Right renal cortex interstitium (tissue), 3 donors: Measurements from ENCODE around the gene SHANK3. TPM values are rescaled to one million over a fixed set of nuclear protein-coding genes. Genes with fewer than 3 reads are reported as not detected.

Experiments used
- DNase-seq, 3 donors: peaks; one replicate each; pipeline ENCODE4 v3.0.0-alpha.2; 2013; ENCODE audit warnings: low read depth in 3 of 3, low spot score in 2 of 3
- polyA plus RNA-seq, 3 donors: library from polyadenylated mRNA; unstranded; fragments of 120-200 nt; gene quantifications; one replicate each; pipeline ENCODE4 v1.2.1, GENCODE V29; 2013; ENCODE audit not compliant: insufficient read length in 3 of 3

The SHANK3 gene
- polyA plus RNA-seq, 3 donors: 9.1 to 13.2 (median 12.5) TPM

DNA sequence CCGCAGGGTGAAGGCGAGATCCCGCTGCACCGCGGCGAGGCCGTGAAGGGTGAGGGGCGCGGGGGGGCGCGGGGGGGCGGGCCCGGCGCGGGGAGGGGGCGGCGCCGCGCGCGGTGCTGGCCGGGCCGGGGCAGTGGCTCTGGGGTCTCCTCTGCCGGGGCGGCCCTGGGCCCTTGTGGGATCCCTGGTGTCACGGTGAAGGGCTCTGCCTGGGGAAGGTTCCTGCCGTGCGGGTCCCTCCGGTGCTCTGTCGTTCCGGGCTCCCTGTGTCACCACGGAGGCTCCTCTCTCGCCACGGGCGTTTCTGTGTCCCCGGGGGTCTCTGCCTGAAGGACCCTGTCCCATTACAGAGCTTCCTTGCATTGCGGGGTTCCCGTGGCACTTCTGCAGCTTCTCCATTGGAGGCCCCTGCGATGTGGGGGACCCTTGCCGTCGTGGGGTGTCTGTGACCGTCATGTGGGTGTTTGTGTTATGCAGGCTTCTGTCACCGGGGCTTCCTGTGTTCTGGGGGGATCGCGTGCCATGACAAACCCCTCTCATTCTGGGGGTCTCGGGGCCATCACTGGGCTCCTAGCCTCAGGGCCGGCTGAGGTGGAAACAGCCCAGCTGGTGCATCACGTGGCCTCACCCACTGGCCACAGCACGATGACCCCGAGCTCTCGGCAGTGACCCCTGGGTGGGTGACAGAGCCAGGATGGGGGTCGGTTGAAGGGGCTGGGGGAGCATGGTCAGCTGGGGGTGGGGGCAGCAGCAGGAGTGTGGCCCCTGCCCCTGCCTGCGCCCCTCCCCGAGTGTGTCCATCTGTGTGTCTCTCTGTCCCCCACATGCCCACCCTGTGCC lies 25.3 kb downstream of the SHANK3 start:
- no peak for DNase-seq

DNA sequence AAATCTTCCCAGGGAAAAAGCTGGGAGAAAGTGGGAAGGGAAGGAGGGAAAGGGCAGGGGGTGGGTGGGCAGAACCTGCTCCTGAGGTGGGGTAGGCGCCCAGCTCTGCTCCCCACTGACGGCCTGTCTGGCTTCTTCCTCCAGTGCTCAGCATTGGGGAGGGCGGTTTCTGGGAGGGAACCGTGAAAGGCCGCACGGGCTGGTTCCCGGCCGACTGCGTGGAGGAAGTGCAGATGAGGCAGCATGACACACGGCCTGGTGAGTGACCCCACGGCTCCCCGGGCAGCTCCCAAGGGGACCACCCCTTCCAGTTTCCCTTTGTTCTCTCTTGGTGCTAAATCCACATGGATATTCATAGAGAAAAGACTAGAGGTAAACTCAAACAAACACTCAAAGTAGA lies 25.9 kb downstream of the SHANK3 start:
- DNase-seq: no peak

DNA sequence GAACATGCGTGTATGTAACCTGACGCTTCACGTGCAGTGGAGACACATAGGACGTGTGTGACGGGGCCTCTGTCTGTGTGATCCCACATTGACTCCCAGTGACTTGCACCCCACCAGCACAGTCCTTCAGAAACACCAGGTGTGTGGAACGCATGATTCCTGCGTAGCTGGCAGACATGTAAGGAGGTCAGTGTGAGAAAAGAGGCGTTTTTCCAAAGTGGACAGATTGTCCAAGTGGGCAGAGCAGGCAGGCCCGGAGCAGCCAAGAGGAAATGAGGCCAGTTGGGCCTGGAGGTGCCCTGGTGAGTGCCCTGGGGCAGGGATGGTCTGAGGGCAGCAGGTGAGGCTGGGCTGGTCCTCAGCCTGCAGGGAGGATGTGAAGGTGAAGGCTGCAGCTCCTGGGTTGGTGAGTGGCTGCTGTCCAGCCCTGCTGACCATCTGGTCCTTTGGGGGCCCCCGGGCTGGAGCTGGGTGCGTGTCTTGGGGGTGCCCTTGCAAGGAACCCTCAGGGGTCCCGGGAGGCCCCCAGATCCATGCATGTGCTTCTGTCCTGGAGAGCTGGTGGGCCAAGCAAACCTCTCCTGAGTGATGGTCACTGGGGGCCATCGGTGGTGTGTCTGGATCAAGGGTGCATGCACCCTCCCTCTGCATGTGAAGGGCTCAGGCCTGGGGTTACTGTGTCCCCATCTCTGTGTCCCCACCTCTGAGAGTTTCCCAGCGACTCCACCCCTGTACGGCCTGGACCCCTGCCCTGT lies 26.6 kb downstream of the SHANK3 start:
- DNase-seq: no peak

DNA sequence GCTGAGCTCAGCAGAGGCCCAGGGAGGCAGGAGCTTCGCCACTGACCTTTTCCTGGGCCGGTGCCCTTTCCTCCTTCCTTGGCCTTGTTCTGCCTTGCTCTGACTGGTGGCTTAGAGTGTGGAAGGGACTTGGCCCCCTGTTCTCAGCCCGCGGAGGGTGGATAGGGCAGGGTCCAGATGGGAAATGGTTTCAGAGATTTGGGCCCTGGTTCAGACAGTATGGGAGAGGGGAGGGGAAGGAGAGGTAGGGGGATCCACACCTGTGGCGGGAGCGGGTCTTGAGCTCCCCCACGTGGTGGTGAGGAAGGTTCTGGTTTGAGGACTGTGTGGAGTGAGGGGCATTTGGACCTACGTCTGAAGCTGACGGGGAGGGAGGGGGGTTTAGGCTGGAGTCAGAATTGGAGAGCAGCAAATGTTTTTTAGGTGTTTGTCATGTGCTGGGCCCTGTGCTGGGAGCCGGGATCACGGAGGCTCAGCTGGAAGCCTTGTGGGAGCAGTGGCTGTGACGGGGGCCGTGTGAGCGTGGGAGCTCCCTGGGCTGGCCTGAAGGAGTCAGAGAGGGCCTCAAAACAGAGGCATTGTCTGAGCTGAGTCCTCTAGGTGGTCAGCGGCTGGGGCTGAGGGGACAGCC lies 27.2 kb downstream of the SHANK3 start:
- DNase-seq: no peak

DNA sequence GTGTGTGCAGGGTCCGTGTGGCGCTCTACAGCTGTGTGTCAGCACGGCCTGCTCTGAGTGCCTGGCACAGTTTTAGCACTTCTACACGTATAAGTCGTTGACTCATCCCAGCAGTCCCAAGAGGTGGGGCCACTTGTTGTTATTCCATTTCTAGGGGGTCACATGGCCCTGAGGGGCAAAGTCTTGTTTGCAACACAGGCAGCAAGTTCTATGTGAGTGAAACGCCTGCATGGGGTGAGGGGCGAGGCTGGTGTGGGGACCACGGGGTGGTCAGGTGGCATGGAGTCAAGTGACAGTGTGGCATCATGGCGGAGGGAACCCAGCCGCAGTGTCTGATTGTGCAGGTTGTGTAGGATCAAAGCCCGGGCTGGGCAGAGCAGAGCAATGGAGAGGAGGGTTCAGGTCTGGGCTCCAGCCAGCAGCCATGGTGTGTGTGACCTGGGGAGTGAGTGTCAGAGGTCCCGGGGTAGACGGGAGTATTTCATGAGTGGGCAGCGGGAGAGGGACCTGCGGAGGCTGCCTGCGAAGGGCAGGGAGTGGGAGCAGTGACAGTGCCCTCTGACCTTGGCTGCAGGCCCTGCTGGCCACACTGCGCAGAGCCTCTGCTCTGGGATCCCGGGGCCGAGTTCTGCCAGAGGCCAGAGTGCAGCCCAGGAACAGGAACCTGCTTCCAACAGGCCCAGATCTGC lies 27.9 kb downstream of the SHANK3 start:
- no peak for DNase-seq

DNA sequence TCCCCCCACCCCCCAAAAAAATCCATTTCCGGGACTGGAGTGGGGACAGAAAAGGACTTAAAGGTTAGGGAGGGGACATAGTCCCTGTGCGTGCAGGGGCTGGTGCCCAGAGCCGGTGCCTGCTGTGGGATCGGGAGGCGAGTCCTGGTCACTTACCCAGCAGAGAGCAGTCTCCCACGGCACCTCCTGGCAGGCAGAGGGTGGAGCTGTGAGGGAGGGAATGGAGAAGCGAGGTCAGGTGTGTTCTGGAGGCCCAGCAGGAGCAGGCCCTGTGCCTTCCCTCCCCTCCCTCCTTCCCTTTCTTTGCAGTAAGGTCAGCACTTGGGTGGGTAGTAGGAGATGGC lies 28.4 kb downstream of the SHANK3 start:
- no peak for DNase-seq

DNA sequence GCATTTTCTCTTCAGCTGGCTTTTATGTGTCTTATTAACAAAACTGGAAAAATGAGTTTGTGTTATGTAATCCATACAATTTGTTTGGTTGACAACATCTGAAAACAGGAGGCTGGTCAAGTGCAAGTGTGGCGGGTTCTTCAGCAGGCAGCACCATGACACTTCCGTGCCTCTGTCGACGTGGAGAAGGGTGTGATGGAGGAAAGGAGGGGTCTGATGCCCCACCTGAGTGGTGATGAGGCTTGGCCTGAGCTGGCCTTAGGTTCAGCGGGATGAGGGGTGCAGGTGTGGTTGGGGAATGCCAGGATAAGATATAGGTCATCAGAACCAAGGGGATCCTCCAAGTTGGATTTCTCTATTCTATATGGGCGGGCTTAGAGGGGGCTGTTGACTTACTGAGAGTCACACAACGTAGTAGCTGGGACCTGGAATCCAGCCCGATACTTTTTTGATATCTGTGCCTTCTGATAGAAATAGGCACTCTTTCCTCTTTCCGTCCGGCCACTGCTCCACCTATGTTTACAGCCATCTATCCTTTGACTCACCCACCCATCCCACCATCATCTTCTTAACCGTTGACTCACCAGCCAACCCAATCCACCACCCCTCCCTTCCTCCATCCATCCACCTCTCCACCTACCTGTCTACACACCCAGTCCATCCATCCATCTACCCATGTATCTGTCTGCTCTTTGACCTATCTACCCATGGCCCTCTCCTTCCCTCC lies 29.0 kb downstream of the SHANK3 start:
- DNase-seq: no peak

DNA sequence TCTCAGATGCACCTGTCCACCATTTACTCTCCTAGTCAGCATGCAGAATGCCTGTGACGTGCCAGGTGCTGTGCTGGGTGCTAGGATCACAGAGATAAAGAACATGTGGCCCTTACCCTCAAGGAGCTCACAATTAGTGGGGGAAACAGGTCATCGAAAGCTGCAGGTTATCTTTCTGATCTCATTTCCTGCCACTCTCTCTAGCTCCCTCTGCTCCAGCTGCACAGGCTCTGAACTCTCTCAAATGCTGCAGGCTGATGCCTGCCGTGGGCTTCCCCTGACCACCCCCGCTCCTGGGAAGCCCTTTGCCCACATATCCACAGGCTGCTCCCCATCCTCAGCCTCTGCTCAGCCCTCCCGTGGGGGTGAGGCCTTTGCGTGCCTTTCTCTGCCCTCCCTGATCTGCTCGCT lies 29.6 kb downstream of the SHANK3 start:
- DNase-seq: no peak

DNA sequence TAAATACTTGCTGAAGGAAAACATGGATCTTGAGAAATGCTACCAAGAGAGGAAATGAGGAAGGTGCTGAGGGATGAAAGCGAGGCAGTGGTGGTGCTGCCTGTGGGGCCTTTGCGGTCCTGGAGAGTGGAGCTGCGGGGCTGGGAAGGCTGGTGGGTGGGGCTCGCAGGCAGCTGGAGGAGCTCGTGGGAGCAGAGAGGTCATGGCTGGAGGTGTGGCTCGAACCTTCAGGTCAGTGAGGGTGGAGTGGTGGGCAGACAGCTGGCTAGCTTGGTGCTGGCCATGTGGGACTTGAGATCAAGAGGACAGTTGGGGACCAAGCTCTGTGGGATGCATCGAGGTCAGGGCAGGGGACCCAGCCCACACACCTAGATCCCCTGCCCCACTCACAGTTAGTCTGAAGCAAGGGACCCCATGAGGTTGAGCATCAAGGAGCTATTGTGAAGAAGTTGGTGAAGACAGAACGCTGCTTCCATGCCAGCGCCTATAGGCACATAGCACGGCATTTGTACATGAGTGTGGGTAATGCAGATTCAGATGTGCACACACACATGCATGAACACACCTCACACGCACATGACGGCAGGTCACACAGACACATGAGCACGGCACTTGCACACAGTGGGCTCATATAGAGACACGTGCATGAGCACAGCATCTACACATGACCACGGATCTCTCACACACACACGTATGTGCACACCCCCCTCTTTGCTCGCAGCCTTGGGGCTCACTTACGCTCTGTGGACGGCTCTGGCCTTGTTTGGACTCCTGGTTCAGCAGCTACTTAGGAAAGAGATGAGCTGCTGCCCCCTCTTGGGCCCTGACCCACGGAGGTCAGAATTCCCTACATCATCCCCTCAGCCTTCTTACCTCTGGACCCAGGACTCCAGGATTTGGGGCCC lies 30.4 kb downstream of the SHANK3 start:
- no peak for DNase-seq

DNA sequence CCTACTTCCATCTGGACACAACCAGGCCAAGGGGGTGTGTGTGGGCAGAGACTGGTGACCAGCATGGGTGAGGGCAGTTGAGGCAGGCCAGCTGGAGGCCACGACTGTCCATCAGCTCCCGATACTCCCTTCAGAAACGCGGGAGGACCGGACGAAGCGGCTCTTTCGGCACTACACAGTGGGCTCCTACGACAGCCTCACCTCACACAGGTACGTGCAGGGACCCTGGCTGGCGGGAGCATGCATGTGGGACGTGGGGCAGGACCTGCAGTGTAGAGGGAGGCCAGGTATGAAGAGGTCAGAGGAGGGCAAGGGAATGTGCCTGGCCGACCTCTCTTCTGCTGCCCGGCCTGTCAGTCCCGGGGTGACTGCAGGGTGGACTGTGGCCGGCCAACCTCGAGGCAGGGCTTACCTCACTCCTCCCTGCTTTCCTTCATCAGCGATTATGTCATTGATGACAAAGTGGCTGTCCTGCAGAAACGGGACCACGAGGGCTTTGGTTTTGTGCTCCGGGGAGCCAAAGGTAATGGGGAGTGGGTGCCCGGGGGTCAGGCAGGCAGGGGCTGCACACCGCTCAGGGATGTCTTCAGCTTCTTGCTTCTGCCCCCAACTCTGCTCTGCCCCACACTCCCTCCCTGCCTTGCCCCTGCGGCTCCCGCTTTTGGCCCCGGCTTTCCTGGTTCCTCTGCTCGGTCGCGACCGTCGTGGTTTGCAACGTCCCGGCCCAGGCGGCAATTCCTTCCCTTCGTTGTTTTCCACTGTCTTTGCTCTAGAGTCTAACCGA lies 31.3 kb downstream of the SHANK3 start:
- no peak for DNase-seq

DNA sequence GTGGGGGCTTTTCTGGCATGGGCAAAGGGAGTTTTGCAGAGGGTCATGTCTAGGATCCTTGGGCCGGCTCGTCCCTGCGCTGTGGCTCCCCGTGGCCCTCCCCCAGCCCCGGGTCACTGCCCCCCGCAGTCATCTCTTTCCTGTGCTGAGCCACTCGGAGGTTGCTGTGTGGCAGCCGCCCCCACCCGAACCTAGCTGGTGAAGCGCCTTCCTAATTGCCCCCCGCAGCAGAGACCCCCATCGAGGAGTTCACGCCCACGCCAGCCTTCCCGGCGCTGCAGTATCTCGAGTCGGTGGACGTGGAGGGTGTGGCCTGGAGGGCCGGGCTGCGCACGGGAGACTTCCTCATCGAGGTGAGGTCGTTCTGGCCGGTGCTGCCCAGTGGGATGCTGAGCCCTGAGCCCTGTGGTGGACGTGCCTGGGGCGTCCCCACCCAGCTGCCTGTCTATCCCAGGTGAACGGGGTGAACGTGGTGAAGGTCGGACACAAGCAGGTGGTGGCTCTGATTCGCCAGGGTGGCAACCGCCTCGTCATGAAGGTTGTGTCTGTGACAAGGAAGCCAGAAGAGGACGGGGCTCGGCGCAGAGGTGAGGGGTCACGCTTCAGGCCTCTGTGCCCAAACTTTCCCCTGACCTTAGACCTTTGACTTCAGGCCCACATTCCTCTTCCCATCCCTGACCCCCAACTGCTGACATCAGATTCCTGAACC lies 32.0 kb downstream of the SHANK3 start:
- no peak for DNase-seq

DNA sequence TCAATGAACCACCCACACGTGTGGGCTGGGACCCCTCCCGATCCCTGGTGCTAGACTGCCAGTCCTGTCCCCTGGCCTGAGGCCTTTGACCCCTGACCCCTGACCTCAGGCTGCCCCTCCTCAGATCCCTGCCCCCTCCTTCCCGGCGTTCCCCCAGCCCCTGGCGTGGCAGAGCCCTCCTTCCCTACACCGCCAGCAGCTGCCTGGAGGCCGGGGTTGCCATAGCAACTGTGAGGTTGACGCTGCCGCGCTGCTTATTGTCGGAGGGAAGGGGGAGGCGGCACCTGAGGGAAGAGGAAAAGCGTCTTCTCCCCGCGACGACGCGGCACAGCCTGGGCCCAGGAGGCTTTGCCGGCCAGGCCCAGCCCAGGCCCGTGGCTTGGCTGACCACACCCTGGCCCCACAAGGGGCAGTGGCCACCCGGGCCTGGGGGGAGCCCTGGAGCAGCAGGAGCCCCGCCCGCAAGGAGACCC lies 32.6 kb downstream of the SHANK3 start:
- DNase-seq: peak; percentile 60 to 79 (median 79)

DNA sequence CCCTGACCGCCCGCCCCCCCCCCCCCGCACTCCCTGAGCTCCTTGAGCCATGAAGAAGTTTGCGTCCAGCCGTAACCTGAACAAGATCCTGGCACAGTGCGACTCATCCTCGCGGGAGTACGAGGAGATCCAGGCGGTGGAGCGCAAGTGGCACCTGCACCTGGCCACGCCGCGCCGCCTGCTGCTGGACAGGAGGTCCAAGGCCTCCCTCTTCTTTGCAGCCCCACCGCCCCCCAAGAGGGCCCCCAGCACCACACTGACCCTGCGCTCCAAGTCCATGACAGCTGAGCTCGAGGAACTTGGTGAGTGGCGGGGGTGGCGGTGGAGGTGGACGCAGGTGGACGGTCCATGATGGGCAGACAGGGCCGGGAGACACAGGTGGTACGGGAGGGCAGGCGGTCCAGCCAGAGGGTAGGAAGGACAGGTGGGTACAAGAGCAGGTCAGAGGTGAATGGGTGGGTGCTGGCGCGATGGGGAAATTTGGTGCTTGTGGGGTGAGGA lies 33.3 kb downstream of the SHANK3 start:
- no peak for DNase-seq

DNA sequence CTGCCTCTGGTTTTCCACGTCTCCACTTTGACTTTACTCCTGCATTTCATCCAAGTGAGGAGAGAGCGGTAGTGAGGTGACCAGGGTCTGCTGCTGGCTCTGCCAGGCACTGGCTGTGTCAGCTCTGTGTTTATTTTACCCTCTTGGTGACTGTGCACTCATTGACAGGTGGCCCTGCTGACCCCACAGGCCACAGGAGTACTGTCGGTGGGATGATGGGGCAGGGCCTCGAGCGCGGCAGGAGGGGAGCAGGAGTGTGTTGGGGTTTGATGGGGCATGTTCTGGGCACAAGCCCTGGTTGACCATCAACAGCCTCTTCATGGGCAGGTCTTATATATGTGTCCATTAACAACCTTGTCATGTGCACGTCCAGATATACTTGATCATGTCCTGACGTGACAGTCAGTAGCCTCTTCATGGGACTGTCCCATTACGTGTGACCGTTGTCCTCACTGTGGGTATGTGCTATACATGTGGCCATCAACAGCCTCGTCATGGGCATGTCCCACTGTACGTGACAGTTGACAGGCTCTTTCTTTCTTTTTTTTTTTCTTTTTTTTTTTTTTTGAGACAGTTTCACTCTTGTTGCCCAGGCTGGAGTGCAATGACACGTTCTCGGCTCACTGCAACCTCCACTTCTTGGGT lies 34.0 kb downstream of the SHANK3 start:
- no peak for DNase-seq

DNA sequence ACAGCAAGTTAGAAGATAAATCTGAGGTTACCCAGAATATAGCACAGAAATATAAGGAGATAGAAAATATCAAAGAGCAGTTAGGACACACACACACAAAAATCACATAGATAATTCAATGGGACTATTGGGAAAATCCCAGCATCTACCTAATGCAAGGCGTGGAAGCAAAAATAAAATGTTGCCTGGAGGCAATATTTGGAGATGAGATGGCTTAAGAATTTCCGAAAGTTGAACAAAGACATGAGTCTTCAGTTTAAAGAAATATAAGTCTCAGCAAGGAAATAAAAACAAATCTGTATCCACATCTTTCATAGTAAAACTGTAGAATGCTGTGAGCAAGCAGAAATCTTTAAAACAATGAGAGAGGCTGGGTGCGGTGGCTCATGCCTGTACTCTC lies 35.9 kb downstream of the SHANK3 start:
- no peak for DNase-seq

DNA sequence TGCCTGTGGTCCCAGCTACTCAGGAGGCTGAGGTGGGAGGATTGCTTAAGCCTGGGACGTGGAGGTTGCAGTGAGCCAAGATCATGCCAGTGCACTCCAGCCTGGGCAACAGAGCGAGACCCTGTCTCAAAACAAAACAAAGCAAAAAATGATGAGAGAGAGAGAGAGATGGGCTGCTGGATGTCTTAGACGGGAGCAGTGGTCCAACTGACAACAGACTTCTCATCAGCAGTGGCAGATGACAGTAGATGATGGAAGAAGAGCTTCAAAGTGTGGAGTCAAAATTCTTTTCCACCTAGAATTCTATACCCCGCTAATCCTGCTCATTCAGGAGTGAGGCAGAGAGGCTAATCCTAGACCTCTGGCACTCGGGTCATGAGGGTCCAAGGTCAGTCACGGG lies 36.4 kb downstream of the SHANK3 start:
- no peak for DNase-seq

DNA sequence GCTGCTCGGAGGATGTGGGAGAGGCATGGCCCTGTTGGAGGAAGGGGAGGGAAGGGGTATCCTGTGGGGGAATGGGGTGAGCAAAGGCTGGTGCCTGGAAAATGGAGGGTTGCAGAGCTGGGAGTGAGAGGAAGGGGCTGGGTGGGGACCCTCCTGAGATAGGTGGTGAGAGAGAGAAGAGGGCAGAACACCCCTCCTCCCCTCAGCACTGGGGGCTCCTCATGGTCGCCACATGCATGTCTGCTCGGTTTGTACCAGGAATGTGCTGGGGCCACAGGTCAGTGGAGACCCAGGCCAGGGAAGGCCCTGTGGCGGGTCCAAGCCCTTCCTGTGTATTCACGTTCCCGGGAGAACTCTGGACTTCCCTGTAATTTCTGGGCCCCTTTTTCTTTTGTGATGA lies 37.6 kb downstream of the SHANK3 start:
- no peak for DNase-seq
